HG03095 (cell line): ENCODE measurements around the gene PLEKHG2.

Source experiments
- ATAC-seq: cut with Tn5 transposase; IDR thresholded peaks from one replicate; pipeline ENCODE4 v1.9.1; 2021; ENCODE audit warnings: moderate library complexity; ENCODE audit not compliant: unreplicated experiment

PLEKHG2 gene

GRCh38 chr19:39473443-39473960, 61.0 kb downstream of the PLEKHG2 start:
- no peak for ATAC-seq

- no peak for ATAC-seq
Observed at GRCh38 chr19:39474139-39474620, 61.7 kb downstream of the PLEKHG2 start.

GRCh38 chr19:39475748-39476147, 63.3 kb downstream of the PLEKHG2 start:
- no peak for ATAC-seq
